Astrocyte of the cerebellum (primary cell): Measurements from ENCODE around the gene MBD2.
"Not testable (repeated sequence)": the region's sequence is repeated elsewhere in the genome, so short reads cannot be mapped to it uniquely, and the experiment has no call there.

ENCODE experiments used
- DNase-seq: peaks from one replicate; pipeline ENCODE4 v3.0.0-alpha.2; 2011; ENCODE audit warnings: low read depth
- H3K4me3 ChIP-seq: 2 replicates; pipeline ENCODE4 v1.5.1; 2011; ENCODE audit warnings: mild to moderate bottlenecking, low read depth, low read length, moderate library complexity
- CTCF ChIP-seq: IDR thresholded peaks from 2 replicates; pipeline ENCODE4 v1.5.1; 2012; ENCODE audit warnings: low read length, low read depth, moderate library complexity, mild to moderate bottlenecking; ENCODE audit errors: missing control alignments
- in situ Hi-C: cut with HindIII; loops from 2 replicates; pipeline ENCODE4 v1.10.0; 2017; ENCODE audit warnings: low sequenced_read_pairs

MBD2 gene

GRCh38 chr18:54215069-54215468, 9.4 kb downstream of the MBD2 start:
- in situ Hi-C loops: no loop called here
- no peak overlapping the region for H3K4me3 ChIP-seq
- TF ChIP-seq CTCF: no peak
- no peak for DNase-seq

- in situ Hi-C loops: no loop called here
- H3K4me3 ChIP-seq: no peak overlapping the region
- no peak for TF ChIP-seq CTCF
- no peak for DNase-seq
Observed at GRCh38 chr18:54210463-54210862, 14.0 kb downstream of the MBD2 start.

GRCh38 chr18:54209471-54210180, 14.8 kb downstream of the MBD2 start:
- TF ChIP-seq CTCF: no peak
- no peak for DNase-seq
- in situ Hi-C loops: no loop called here
- no peak overlapping the region for H3K4me3 ChIP-seq

- TF ChIP-seq CTCF: no peak
- in situ Hi-C loops: no loop called here
- no peak for DNase-seq
- H3K4me3 ChIP-seq: no peak overlapping the region
Observed at GRCh38 chr18:54206447-54206846, 18.0 kb downstream of the MBD2 start.

GRCh38 chr18:54205959-54206358, 18.5 kb downstream of the MBD2 start:
- DNase-seq: no peak
- TF ChIP-seq CTCF: no peak
- H3K4me3 ChIP-seq: no peak overlapping the region
- in situ Hi-C loops: no loop called here

GRCh38 chr18:54205448-54205847, 19.0 kb downstream of the MBD2 start:
- DNase-seq, H3K4me3 ChIP-seq, in situ Hi-C loops: not testable (repeated sequence)

- TF ChIP-seq CTCF: no peak
Observed at GRCh38 chr18:54204883-54205282, 19.6 kb downstream of the MBD2 start.

More at GRCh38 chr18:54204883-54205282, 19.6 kb downstream of the MBD2 start:
- no peak overlapping the region for H3K4me3 ChIP-seq
- no peak for DNase-seq
- in situ Hi-C loops: no loop called here
